ENCODE results near the gene TREML4.
A peak's percentile ranks its signal among the peaks of the same experiment; 100 is the strongest.

The TREML4 gene

DNA sequence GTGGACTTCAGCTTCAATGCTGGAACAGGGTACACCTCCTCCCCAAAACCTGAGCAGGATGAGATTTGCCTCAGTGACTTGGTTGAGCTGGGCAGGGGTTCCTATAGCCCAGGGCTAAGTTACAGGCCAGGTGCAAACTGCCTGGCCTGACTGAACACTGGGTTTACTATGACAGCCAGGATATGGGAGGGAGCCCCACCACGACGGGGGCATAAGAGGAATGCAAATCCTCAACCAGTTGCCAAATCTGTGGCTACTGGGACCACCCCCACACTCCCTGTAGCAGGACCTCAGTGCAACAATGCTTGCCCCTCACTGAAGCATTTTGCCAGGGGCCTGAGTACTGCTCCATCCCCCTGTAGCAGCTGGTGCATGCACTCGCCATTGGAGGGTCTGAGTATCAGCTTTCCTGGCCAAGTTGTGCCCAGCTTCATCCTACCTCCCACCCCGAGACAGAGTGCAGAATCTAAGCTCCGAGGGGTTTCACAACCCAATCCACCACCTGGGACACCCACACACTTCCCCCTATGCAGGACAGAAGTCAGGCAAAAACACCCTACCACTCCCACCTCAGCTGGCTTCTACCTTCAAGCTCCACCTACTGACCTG is 27.6 kb downstream of the TREML4 start:
- DNase-seq = no peak

GRCh38 chr6:41256383-41256782 is 28.2 kb downstream of the TREML4 start:
- no peak for DNase-seq

- no peak for DNase-seq
Measured at GRCh38 chr6:41257369-41258195, 29.4 kb downstream of the TREML4 start.

GRCh38 chr6:41258196-41258493 is 30.0 kb downstream of the TREML4 start:
- no peak for DNase-seq

GRCh38 chr6:41262401-41262800 is 34.3 kb downstream of the TREML4 start:
- DNase-seq = no peak

- no peak for DNase-seq
Measured at GRCh38 chr6:41263267-41263666, 35.1 kb downstream of the TREML4 start.

DNA sequence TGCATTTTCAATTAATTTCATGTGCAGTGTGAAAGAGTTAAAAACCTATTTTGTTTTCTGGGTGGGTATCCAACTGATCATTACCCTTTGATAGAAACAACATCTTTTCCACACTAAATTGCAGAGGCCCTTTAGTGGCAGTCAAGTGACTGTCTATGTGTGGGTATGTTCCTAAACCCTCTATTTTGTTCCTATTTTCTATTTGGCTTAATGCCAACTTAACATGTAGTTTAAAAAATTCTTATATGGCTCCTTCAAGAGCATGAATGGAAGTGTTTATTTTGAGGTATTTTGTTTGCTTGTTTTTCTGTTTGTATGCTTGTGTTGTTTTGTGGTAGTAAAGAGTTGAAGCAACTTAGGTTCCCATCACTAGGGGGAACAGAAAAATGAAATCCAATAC is 38.4 kb downstream of the TREML4 start:
- no peak for DNase-seq

- no peak for DNase-seq
Measured at GRCh38 chr6:41268478-41268877, 40.3 kb downstream of the TREML4 start.

DNA sequence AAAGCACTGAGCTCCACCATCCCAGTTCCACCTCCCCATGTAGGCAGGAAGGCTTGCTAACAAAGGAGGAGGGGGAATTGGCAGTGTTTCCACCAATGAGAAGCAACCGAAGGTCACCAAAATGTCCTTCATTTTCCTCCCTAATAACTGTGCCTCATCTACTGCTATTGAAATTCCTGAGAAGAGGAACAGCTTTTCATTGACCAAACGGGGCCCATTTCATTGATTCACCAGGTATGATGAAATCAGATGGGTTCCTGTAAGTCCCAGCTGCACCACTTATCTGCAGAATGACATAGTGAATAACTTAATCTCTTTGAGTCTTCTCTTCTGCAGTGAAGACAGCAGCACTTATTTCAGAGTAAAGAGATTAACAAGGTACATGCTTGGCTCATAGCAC is 41.0 kb downstream of the TREML4 start:
- DNase-seq = no peak

DNA sequence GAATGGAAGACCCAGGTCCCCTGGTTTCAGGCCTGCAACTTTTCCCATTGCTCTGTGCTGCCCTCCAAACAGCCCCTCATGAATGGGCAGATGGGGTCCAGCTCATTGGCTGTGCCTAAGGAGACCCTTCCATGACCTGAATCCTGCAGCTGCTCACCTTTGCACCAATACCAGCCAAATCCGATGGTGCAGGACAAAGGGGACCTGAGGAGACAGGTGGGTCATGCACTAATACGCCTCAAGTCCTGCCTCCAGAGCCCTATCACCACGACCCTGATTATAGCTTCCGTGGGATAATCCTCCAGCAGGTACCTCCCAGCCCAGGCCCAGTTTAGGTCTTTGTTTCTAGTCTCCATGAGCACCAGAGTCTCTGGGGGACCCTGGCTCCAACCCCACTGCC is 41.6 kb downstream of the TREML4 start:
- DNase-seq = no peak

DNA sequence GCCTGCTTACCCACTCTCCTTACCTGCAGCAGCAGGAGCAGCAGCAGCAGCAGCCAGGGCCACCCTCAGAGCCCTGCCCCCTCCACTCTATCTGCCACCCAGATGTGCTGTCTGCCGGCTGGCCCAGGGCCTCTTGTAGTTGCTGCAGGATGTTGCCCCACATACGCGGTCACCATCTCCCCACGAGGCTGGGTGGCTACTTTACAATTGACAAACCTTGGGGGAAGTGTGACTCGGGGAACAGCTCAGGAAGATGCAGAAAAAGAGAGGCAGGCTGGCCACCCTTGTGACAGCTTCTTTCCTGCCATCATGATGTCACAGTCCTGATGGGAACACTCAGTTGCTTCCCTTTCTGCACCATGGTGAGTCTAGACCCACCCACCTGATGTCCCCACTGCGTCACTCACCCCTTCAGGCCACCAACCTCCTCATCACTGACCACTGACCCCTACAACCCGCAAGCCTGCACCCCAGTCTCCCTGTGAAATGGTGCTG is 43.8 kb downstream of the TREML4 start:
- peak; percentile 16 to 80 for DNase-seq

GRCh38 chr6:41272591-41273240 is 44.6 kb downstream of the TREML4 start:
- no peak for DNase-seq

GRCh38 chr6:41273714-41274113 is 45.6 kb downstream of the TREML4 start:
- DNase-seq = no peak

DNA sequence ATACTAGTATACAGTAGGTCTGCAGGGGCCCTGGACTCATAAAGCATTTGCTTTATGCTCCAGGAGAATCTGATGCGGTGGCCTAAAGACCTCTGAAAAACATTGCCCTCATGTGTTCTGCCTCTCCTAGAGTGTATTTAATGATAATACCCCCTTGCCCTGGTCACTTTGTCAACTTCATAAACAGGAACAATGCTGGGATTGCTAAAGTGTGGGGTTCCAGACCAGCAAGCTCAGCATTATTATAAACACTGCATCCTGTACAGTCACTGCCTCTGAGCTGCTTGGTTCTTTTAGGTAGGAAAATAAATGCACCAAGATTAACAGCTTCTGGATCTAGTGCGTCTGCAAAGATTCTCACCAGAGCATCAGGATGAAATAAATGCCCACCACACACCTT is 46.1 kb downstream of the TREML4 start:
- no peak for DNase-seq

DNA sequence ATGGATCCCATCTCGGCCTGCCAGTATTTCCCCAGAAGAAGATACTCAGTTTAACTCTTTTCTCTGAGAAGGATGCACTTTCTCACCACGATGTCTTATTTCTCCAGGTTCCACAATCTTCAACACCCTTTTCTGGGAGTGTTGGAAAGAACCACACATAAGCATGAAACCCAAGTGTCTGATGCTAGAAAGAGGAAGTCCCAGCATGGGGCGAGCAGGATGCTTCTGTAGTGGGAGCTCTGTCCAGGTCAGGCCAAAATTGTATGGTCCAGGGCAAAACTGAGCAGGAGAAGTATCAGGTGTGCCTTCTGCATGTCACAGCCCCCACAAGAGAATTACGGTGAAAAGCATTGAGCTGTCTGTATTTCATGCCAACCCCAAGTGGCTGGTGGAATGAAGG is 47.3 kb downstream of the TREML4 start:
- no peak for DNase-seq

DNA sequence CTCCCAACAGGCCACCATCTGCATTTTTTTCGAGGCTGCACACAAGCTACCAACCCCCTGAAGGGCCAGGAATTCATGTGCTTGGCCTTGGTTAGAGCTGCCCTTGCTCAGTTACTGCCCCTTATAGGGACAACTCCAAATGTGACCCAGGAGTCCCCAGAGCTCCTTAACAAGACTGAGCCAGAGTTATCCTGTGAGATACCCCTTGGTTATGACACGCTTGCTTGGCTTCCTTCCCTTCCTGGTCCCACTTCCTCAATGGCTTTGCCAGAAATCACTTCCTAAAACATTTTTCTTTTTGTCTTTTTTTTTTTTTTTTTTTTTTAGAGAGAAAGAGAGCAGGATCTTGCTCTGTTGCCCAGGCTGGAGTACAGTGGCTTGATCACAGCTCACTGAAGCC is 49.5 kb downstream of the TREML4 start:
- no peak for DNase-seq

DNA sequence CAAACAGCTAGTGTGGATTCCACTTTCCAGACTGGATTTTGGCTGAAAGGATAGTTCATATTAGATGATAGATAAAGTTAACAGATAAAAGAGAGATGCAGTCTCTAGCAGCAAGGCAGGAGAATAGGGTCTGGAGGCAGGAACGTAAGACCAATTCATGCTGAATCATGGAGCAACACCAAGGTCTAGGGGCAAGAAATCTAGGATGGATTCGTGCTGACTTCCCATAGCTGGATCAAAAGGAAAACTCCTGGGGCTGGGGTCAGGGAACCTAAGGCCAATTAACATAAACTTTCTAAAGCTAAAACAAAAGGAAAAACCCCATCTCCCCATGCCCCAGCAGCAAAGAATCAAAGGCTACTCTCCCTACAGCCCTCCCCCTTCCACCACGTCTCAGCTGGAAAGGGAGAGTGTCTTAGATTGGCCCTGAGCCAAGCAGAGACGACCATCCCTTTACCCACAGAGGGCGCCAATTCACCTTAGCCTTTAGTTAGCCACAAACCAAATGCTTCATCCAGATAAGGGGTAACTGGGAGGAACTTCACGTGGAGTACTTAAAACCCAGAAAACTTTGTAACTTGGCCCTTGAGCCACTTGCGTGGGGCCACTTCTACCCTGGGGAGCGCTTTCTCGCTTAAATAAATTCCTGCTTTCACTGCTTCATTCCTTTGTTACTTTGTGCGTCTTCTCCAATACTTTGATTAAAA is 50.7 kb downstream of the TREML4 start:
- peak; percentile 78 to 79 for DNase-seq

- DNase-seq = no peak
Measured at GRCh38 chr6:41280381-41281057, 52.4 kb downstream of the TREML4 start.

- DNase-seq = no peak
Measured at GRCh38 chr6:41283600-41283999, 55.5 kb downstream of the TREML4 start.

DNA sequence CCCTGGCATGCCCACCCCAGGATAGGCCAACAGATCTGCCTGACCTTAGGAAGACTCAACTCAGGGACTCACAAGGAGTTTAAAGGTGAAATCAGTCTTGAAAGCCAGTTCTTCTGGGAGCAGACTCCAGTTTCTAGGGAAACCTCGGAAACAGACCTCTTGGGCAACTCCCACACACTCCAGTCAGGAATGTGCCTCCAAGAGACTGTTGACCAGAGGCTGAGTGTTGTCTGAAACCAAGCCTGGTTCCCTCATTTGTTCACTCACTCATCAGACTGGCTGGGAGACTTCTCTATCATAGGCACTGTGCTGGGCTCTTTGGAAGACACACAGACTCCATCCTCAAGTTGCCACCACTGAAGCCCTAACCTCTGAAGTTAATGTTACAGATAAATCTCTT is 56.6 kb downstream of the TREML4 start:
- DNase-seq = no peak

DNA sequence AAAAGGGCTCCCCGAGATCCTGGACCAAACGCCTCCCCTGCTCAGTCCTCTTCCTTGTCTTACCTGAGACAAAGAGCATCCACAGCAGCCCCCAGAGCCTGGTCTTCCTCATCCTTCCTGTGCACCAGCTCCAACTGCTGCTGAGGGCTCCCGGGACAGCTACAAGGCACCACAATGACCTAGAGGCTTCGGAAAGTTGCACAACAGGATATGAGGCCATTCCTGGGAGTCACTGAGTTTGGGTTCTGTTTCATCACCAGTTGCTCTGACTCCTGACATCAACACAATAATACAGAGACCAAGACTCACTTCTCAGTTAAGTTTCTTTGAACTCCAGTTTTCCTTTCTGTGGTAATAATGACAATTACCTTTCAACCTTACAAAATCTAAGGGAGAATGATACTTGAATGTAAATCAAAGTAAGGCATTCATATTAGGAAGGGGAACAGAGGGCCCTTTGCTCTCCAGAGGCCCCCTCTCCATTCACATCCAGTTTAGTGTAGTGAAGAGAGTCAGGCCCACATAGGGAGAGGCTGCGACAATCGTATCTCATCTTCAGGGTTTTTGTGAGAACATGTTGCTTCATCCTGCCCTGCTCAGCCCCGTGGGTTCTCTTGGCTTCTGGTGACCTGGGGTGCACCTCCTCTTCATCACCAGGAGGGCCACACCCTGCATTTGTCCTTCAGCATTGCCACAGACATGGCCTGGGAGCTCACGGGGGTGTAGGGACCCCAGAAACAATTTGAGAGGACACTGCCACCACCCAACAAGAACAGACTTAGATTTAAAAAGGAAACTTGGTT is 58.6 kb downstream of the TREML4 start, which contains the start of gene TREM1:
Gene TREM1, minus strand, starts transcription at position 139 of the 803 bp plus-strand sequence. Its CDS starts 27 bp downstream, at position 112.
- peak; percentile 24 to 77 for DNase-seq
